Suprapubic skin (tissue), 4 donors: Measurements from ENCODE around the gene CDKN1A. TPM values are rescaled to one million over a fixed set of nuclear protein-coding genes. Genes with fewer than 3 reads are reported as not detected.
A peak's percentile ranks its signal among the peaks of the same experiment; 100 is the strongest.

Experiments used
- DNase-seq, 2 donors: peaks; one replicate each; pipeline ENCODE4 v3.0.0-alpha.2; 2019; ENCODE audit warnings: low spot score in 2 of 2
- H3K27ac ChIP-seq: fragments of 200-600 bp; sonication (generic); one replicate; pipeline ENCODE4 v1.5.1; 2019
- H3K27me3 ChIP-seq: fragments of 200-600 bp; sonication (generic); one replicate; pipeline ENCODE4 v1.5.1; 2019
- H3K36me3 ChIP-seq: fragments of 200-600 bp; sonication (generic); one replicate; pipeline ENCODE4 v1.5.1; 2019
- H3K4me1 ChIP-seq: fragments of 200-600 bp; sonication (generic); one replicate; pipeline ENCODE4 v1.5.1; 2019
- H3K4me3 ChIP-seq: fragments of 200-600 bp; sonication (generic); one replicate; pipeline ENCODE4 v1.5.1; 2019; ENCODE audit warnings: mild to moderate bottlenecking
- H3K9me3 ChIP-seq: fragments of 200-600 bp; sonication (generic); one replicate; pipeline ENCODE4 v1.5.1; 2019
- EP300 ChIP-seq: sonication (generic); formaldehyde crosslinking; IDR thresholded peaks from one replicate; pipeline ENCODE4 v1.6.1; 2017; ENCODE audit warnings: antibody characterized with exemption
- POLR2A ChIP-seq, 2 donors: fragments of 450-650 bp; IDR thresholded peaks; one replicate each; pipeline ENCODE4 v1.6.1; 2017; ENCODE audit warnings: antibody characterized with exemption in 2 of 2, mild to moderate bottlenecking in 2 of 2, moderate library complexity in 2 of 2
- POLR2AphosphoS5 ChIP-seq, 3 donors: sonication (generic); formaldehyde crosslinking; IDR thresholded peaks; one replicate each; pipeline ENCODE4 v1.6.1; 2017; ENCODE audit warnings: antibody characterized with exemption in 3 of 3
- WGBS: methylation state at CpG from one replicate; pipeline ENCODE4 v1.1.5; 2018; 5-methylcytosine and 5-hydroxymethylcytosine counted together
- total RNA-seq, 4 donors: library from RNA; depleted of rRNA; stranded (reverse); fragments of >200 nt; gene quantifications; one replicate each; pipeline ENCODE4 v1.1.0, GENCODE V29; 2016
- TF ChIP-seq, protein P1 (sequence below), 2 donors: fragments of 200-600 bp in 1 of 2; fragments of 450-650 bp in 1 of 2; sonication (generic) in 1 of 2; IDR thresholded peaks; one replicate each; pipeline ENCODE4 v1.5.1; 2016 to 2019; ENCODE audit warnings: antibody characterized with exemption in 2 of 2, mild to moderate bottlenecking in 1 of 2, moderate library complexity in 1 of 2

CDKN1A gene
- total RNA-seq, 4 donors from 2014 or later, result 138 to 315 (median 207) TPM

DNA sequence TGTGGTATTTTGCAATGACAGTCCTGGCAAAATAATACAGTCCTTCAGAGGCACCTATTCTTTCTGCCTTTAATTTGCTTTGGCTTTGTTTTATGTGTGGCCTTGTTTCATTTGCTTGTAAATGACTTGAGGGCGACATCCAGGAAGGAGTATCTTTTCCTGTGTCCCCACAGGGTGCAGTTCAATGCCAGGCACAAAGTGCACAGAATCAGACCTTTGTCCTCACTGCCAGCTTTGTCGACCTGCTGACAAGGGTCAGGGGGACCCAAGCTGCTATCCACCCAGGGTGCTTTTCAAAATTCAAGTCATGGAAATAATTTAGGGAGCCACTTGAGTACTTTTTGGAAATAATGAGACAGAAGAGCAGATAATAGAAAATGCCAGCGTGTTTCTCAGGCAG lies 37.0 kb upstream of the CDKN1A start:
- no peak overlapping the region for H3K27ac ChIP-seq
- H3K27me3 ChIP-seq, result no peaks in the 10 kb centered on the region
- no peak overlapping the region for H3K4me3 ChIP-seq
- no peaks in the 10 kb centered on the region for H3K36me3 ChIP-seq
- H3K4me1 ChIP-seq, result peaks cover 17% of the 10 kb centered on the region
- TF ChIP-seq POLR2AphosphoS5 (IDR thresholded peaks at IDR 0.05) (no peak), EP300 (no peak)
- TF ChIP-seq, protein P1, sequence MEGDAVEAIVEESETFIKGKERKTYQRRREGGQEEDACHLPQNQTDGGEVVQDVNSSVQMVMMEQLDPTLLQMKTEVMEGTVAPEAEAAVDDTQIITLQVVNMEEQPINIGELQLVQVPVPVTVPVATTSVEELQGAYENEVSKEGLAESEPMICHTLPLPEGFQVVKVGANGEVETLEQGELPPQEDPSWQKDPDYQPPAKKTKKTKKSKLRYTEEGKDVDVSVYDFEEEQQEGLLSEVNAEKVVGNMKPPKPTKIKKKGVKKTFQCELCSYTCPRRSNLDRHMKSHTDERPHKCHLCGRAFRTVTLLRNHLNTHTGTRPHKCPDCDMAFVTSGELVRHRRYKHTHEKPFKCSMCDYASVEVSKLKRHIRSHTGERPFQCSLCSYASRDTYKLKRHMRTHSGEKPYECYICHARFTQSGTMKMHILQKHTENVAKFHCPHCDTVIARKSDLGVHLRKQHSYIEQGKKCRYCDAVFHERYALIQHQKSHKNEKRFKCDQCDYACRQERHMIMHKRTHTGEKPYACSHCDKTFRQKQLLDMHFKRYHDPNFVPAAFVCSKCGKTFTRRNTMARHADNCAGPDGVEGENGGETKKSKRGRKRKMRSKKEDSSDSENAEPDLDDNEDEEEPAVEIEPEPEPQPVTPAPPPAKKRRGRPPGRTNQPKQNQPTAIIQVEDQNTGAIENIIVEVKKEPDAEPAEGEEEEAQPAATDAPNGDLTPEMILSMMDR (IDR thresholded peaks at IDR 0.05), result no peak
- WGBS, result 69% methylated on average over 3 of the region's 3 CpGs
- no peaks in the 10 kb centered on the region for H3K9me3 ChIP-seq
- DNase-seq, result no peak

DNA sequence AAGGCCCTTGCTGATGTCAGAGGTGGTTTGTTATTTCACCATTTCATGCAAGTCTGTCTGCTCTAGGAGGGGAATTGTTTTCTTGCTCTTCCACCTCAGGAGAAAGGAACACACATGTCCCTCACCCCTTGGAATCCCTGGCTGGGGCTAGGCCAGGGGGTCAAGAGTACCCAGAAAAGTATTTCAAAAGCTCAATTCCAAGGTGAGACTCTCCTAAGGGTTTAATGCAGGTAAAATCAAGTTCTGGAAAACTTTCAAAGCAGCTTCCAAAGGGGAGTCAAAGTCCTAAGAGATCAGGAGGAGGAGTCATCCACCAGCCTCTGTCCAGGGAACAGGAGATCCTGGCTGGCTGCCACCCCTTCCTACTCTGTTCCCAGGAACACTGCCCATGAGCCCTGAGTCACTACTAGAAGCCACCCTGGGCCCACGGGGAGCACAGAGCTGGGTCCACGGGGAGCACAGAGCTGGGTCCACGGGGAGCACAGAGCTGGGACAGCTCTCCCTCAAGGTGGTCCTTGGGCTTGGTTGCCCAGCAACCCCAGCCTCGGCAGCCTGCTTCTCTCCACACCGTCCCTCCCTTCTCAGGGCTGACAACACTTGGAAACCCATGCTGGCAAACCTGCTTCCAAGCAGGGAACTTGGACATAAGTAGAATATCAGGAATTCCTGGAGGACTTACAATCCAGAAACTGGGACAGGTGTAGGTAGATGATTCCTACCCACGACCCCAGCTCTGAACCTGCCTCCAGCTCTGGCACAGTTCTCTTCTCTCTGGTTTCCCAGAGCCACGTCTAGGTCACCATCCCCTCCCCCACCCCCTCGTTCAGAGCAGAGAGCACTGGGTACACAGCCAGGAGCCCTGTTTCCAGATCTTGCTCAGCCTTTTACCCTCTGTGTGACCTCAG lies 35.3 kb upstream of the CDKN1A start:
- H3K9me3 ChIP-seq, result no peaks in the 10 kb centered on the region
- H3K4me1 ChIP-seq, result peaks cover 17% of the 10 kb centered on the region
- no peaks in the 10 kb centered on the region for H3K36me3 ChIP-seq
- H3K27ac ChIP-seq, result peak overlapping the region; percentile 31
- no peaks in the 10 kb centered on the region for H3K27me3 ChIP-seq
- DNase-seq, result peak; percentile 81 to 84
- WGBS, result 50% methylated on average over 8 of the region's 8 CpGs
- TF ChIP-seq EP300, result no peak
- no peak for TF ChIP-seq POLR2AphosphoS5 (IDR thresholded peaks at IDR 0.05)
- TF ChIP-seq, protein P1 (IDR thresholded peaks at IDR 0.05), result no peak
- no peak for TF ChIP-seq POLR2A (IDR thresholded peaks at IDR 0.05)
- H3K4me3 ChIP-seq, result no peak overlapping the region

DNA sequence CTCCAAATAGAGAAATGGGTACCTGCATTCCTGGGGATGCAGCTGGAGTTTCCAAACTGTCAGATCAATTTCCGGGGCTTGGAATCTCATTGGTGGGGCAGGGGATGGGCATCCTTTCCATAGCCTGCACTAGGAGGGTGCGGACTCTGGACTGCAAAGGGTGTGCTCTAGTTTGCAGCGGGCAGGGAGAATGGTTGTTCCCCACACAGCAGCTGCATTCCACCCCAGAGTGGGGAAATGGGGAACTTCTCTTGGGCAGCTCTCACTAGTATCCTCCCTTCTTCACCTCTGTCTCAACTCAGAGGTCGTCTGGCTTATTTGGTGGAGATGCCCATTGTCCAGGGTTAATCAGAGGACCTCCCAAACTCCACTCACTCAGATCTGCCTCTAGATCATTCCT lies 34.5 kb upstream of the CDKN1A start:
- WGBS, result 91% methylated on average over 4 of the region's 4 CpGs
- no peaks in the 10 kb centered on the region for H3K27me3 ChIP-seq
- H3K27ac ChIP-seq, result no peak overlapping the region
- no peak for TF ChIP-seq EP300
- no peak for TF ChIP-seq POLR2AphosphoS5 (IDR thresholded peaks at IDR 0.05)
- TF ChIP-seq, protein P1 (IDR thresholded peaks at IDR 0.05), result no peak
- TF ChIP-seq POLR2A (IDR thresholded peaks at IDR 0.05), result no peak
- no peak overlapping the region for H3K4me3 ChIP-seq
- no peaks in the 10 kb centered on the region for H3K9me3 ChIP-seq
- H3K4me1 ChIP-seq, result peaks cover 17% of the 10 kb centered on the region
- DNase-seq, result no peak
- H3K36me3 ChIP-seq, result no peaks in the 10 kb centered on the region

DNA sequence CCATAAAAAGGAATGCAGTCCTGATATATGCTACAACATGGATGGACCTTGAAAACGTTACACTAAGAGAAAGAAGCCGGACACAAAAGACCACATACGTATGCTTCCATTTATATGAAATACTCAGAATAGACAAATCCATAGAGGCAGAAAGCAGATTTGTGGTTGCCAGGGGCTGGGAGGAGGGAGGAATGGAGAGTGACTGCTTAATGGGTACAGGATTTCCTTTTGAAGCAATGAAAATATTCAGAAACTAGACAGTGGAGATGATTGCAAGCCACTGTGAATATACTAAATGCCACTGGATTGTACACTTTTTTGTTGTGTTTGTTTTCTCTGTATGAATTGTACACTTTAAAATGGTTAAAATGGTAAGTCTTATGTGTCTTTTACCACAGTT lies 29.4 kb upstream of the CDKN1A start:
- Histone ChIP-seq H3K27me3 (no peaks in the 10 kb centered on the region), H3K36me3 (no peaks in the 10 kb centered on the region), H3K4me1 (peaks cover 14% of the 10 kb centered on the region), H3K4me3 (no peak overlapping the region), H3K9me3 (no peaks in the 10 kb centered on the region), H3K27ac (no peak overlapping the region)
- TF ChIP-seq POLR2A (IDR thresholded peaks at IDR 0.05), result no peak
- TF ChIP-seq, protein P1 (IDR thresholded peaks at IDR 0.05), result no peak
- no peak for TF ChIP-seq POLR2AphosphoS5 (IDR thresholded peaks at IDR 0.05)
- TF ChIP-seq EP300, result no peak
- no peak for DNase-seq
- 81% methylated on average over 3 of the region's 3 CpGs for WGBS

DNA sequence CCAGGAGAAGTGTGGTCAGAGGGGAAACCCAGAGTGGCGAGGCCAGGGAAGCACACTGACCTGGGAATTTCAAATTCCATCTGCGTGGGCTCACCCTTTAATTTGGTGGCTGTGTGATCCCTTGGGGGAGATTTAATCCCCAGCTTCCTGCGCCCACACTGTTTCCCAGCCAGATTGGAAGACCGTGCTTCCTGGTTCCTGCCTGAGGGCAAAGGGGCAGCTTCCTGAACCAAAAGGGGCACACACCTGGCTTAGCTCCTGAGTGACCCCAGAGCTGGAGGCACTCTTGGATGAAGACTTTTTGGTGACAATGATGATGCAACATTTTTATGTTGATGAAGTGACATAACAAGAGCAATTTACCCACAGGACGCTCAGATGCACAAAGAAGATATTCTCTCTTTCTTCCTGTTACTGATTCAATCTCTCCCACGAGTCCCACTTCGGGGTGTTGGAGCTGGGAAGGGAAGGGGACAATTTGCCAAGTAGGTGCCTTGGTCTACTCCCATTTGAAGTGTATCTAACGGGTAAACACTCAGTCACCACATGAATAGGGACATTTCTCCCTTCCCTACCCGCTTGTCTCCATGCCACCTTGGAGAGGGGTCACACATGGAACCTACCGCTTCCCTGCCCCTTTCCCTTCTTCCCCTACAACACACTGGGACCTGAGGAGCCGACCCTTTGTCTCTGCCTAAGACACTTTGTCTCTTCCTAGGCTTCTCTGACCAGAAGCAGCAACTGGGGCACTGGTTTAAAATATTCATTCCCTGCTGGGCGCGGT lies 28.6 kb upstream of the CDKN1A start:
- TF ChIP-seq, protein P1 (IDR thresholded peaks at IDR 0.05), result no peak
- no peak overlapping the region for H3K4me3 ChIP-seq
- 60% methylated on average over 13 of the region's 13 CpGs for WGBS

More for the DNA sequence above, 28.6 kb upstream of the CDKN1A start:
- Histone ChIP-seq H3K4me1 (peaks cover 10% of the 10 kb centered on the region), H3K27ac (no peak overlapping the region), H3K27me3 (no peaks in the 10 kb centered on the region), H3K36me3 (no peaks in the 10 kb centered on the region), H3K9me3 (no peaks in the 10 kb centered on the region)
- DNase-seq, result no peak
